ENCODE data around the gene GIGYF1.

The GIGYF1 gene

GRCh38 chr7:100632951-100633717 is 60.9 kb downstream of the GIGYF1 start:
- peak overlapping the region; percentile 73 for H3K4me2 ChIP-seq (ENCODE audit: low read depth, low read length)
- H3K27me3 ChIP-seq (replicated peaks; ENCODE audit: insufficient read depth, low read length), result peaks cover 76% of the 10 kb centered on the region
- H3K36me3 ChIP-seq (replicated peaks; ENCODE audit: insufficient read depth, low read length), result no peaks in the 10 kb centered on the region
- peak; percentile 45 for TF ChIP-seq EZH2 (optimal IDR thresholded peaks at IDR 0.05; ENCODE audit: low read depth, low read length)
- peak; percentile 52; the same call in 1 of the 2 replicates for TF ChIP-seq EZH2phosphoT487 (IDR thresholded peaks at IDR 0.05; ENCODE audit: low read length)
- TF ChIP-seq CTCF (IDR thresholded peaks at IDR 0.05; ENCODE audit: low read length), result peak; percentile 30
- H4K20me1 ChIP-seq (ENCODE audit: insufficient read depth, low read length), result no peaks in the 10 kb centered on the region
- no peaks in the 10 kb centered on the region for H3K4me1 ChIP-seq (ENCODE audit: low read length)
- no peak for DNase-seq
- H3K9me3 ChIP-seq (replicated peaks; ENCODE audit: insufficient read depth, low read length), result no peaks in the 10 kb centered on the region
- H3F3A ChIP-seq (ENCODE audit: insufficient read depth, low read length), result no peaks in the 10 kb centered on the region
- peak overlapping the region; percentile 51; the same call in 1 of the 2 replicates for H2AFZ ChIP-seq (ENCODE audit: low read length)
- peak overlapping the region; percentile 44 for H3K4me3 ChIP-seq (ENCODE audit: low read length)
- no peaks in the 10 kb centered on the region for H3K9me2 ChIP-seq (replicated peaks; ENCODE audit: insufficient read depth, low read length)
- no peak overlapping the region for H3K27ac ChIP-seq (ENCODE audit: low read length)
- no peaks in the 10 kb centered on the region for H3K79me2 ChIP-seq (ENCODE audit: low read length)
- no peak overlapping the region for H3K9ac ChIP-seq (ENCODE audit: low read length)

GRCh38 chr7:100630066-100630465 is 64.0 kb downstream of the GIGYF1 start:
- Histone ChIP-seq H4K20me1 (ENCODE audit: insufficient read depth, low read length) (no peaks in the 10 kb centered on the region), H3K4me2 (ENCODE audit: low read depth, low read length) (no peak overlapping the region), H3K27ac (ENCODE audit: low read length) (no peak overlapping the region), H3K4me1 (ENCODE audit: low read length) (no peaks in the 10 kb centered on the region), H3K79me2 (ENCODE audit: low read length) (no peaks in the 10 kb centered on the region), H2AFZ (ENCODE audit: low read length) (no peak overlapping the region), H3K36me3 (replicated peaks; ENCODE audit: insufficient read depth, low read length) (no peaks in the 10 kb centered on the region), H3K9me3 (replicated peaks; ENCODE audit: insufficient read depth, low read length) (no peaks in the 10 kb centered on the region), H3K9ac (ENCODE audit: low read length) (no peak overlapping the region), H3K9me2 (replicated peaks; ENCODE audit: insufficient read depth, low read length) (no peaks in the 10 kb centered on the region), H3F3A (ENCODE audit: insufficient read depth, low read length) (no peaks in the 10 kb centered on the region), H3K27me3 (replicated peaks; ENCODE audit: insufficient read depth, low read length) (peaks cover 82% of the 10 kb centered on the region), H3K4me3 (ENCODE audit: low read length) (no peak overlapping the region)
- DNase-seq, result no peak
- TF ChIP-seq CTCF (IDR thresholded peaks at IDR 0.05; ENCODE audit: low read length) (no peak), EZH2phosphoT487 (IDR thresholded peaks at IDR 0.05; ENCODE audit: low read length) (no peak), EZH2 (optimal IDR thresholded peaks at IDR 0.05; ENCODE audit: low read depth, low read length) (no peak)

Measured in MM.1S (cell line).